HG02763 (cell line): ENCODE measurements around the gene GSTK1.
A peak's percentile ranks its signal among the peaks of the same experiment; 100 is the strongest.
"Not testable (repeated sequence)": the region's sequence is repeated elsewhere in the genome, so short reads cannot be mapped to it uniquely, and the experiment has no call there.

Experiments used
- ATAC-seq: cut with Tn5 transposase; IDR thresholded peaks from one replicate; pipeline ENCODE4 v1.9.1; 2021; ENCODE audit warnings: mild to moderate bottlenecking, moderate library complexity; ENCODE audit not compliant: unreplicated experiment

The GSTK1 gene

GRCh38 chr7:143238289-143238980 is 24.8 kb upstream of the GSTK1 start:
- ATAC-seq, result no peak

GRCh38 chr7:143239813-143240212 is 23.4 kb upstream of the GSTK1 start:
- no peak for ATAC-seq

GRCh38 chr7:143240291-143241168 is 22.7 kb upstream of the GSTK1 start:
- no peak for ATAC-seq

- no peak for ATAC-seq
Observed at GRCh38 chr7:143242306-143242705, 20.9 kb upstream of the GSTK1 start.

- ATAC-seq, result no peak
Observed at GRCh38 chr7:143243111-143243510, 20.1 kb upstream of the GSTK1 start.

- no peak for ATAC-seq
Observed at GRCh38 chr7:143243614-143244013, 19.6 kb upstream of the GSTK1 start.

GRCh38 chr7:143244321-143244720 is 18.9 kb upstream of the GSTK1 start:
- no peak for ATAC-seq

GRCh38 chr7:143245123-143245522 is 18.1 kb upstream of the GSTK1 start:
- ATAC-seq, result no peak

- ATAC-seq, result no peak
Observed at GRCh38 chr7:143247372-143247771, 15.9 kb upstream of the GSTK1 start.

- ATAC-seq, result no peak
Observed at GRCh38 chr7:143248761-143249354, 14.4 kb upstream of the GSTK1 start.

GRCh38 chr7:143250199-143250598 is 13.0 kb upstream of the GSTK1 start:
- ATAC-seq, result no peak

- ATAC-seq, result no peak
Observed at GRCh38 chr7:143250822-143251221, 12.4 kb upstream of the GSTK1 start.

- ATAC-seq, result no peak
Observed at GRCh38 chr7:143252006-143252405, 11.2 kb upstream of the GSTK1 start.

GRCh38 chr7:143255564-143255963 is 7.7 kb upstream of the GSTK1 start:
- ATAC-seq, result no peak

GRCh38 chr7:143256325-143256724 is 6.9 kb upstream of the GSTK1 start:
- no peak for ATAC-seq

- peak; percentile 65 for ATAC-seq
Observed at GRCh38 chr7:143256932-143257331, 6.3 kb upstream of the GSTK1 start.

- ATAC-seq, result no peak
Observed at GRCh38 chr7:143257501-143257900, 5.7 kb upstream of the GSTK1 start.

GRCh38 chr7:143258831-143259230 is 4.4 kb upstream of the GSTK1 start:
- ATAC-seq, result peak; percentile 36

- ATAC-seq, result no peak
Observed at GRCh38 chr7:143259765-143260164, 3.5 kb upstream of the GSTK1 start.

- ATAC-seq, result no peak
Observed at GRCh38 chr7:143261901-143262300, 1.3 kb upstream of the GSTK1 start.

GRCh38 chr7:143264196-143264568 is 941 bp downstream of the GSTK1 start:
- ATAC-seq, result not testable (repeated sequence)
